Panc1 (cell line): ENCODE results near the gene ZCCHC17.

Experiments used
- SIN3A ChIP-seq: IDR thresholded peaks from 2 replicates; pipeline ENCODE4 v1.6.1; 2012; ENCODE audit warnings: low read depth, mild to moderate bottlenecking, low read length, moderate library complexity, borderline replicate concordance; ENCODE audit not compliant: insufficient read depth
- TCF7L2 ChIP-seq: IDR thresholded peaks from 2 replicates; pipeline ENCODE4 v1.6.1; 2011; ENCODE audit warnings: mild to moderate bottlenecking, low read depth, low read length, inconsistent platforms
- TF ChIP-seq, protein P1 (sequence below): fragments of 450-650 bp; IDR thresholded peaks from 2 replicates; pipeline ENCODE4 v1.5.1; 2017; ENCODE audit warnings: mild to moderate bottlenecking

DNA sequence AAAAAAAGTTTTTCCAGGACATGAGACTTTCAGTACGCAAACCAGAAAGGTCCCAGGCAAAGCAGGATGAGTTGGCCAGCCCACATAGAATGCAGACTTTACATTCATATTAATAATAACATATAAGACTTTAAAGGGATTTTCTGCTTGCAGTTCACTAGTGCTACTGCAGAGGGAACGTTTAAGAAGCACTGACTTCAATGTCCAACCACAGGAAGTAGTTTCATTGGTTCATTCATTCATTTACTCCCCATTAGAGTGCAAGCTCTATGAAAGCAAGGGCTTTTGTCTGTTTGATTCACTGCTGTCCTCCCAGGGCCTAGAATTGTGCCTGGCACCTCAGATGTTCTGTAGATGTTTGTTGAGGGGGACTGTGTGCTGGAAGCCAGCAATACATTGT lies 104.4 kb downstream of the ZCCHC17 start:
- TF ChIP-seq, protein P1, sequence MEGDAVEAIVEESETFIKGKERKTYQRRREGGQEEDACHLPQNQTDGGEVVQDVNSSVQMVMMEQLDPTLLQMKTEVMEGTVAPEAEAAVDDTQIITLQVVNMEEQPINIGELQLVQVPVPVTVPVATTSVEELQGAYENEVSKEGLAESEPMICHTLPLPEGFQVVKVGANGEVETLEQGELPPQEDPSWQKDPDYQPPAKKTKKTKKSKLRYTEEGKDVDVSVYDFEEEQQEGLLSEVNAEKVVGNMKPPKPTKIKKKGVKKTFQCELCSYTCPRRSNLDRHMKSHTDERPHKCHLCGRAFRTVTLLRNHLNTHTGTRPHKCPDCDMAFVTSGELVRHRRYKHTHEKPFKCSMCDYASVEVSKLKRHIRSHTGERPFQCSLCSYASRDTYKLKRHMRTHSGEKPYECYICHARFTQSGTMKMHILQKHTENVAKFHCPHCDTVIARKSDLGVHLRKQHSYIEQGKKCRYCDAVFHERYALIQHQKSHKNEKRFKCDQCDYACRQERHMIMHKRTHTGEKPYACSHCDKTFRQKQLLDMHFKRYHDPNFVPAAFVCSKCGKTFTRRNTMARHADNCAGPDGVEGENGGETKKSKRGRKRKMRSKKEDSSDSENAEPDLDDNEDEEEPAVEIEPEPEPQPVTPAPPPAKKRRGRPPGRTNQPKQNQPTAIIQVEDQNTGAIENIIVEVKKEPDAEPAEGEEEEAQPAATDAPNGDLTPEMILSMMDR: no peak
- no peak for TF ChIP-seq TCF7L2
- no peak for TF ChIP-seq SIN3A
